ENCODE measurements around the gene TGFBR1. TPM values are rescaled to one million over a fixed set of nuclear protein-coding genes. Genes with fewer than 3 reads are reported as not detected.

TGFBR1 gene
- total and polyA plus RNA-seq, 2 experiments from 2014 or later = 41.7 to 79.4 TPM

DNA sequence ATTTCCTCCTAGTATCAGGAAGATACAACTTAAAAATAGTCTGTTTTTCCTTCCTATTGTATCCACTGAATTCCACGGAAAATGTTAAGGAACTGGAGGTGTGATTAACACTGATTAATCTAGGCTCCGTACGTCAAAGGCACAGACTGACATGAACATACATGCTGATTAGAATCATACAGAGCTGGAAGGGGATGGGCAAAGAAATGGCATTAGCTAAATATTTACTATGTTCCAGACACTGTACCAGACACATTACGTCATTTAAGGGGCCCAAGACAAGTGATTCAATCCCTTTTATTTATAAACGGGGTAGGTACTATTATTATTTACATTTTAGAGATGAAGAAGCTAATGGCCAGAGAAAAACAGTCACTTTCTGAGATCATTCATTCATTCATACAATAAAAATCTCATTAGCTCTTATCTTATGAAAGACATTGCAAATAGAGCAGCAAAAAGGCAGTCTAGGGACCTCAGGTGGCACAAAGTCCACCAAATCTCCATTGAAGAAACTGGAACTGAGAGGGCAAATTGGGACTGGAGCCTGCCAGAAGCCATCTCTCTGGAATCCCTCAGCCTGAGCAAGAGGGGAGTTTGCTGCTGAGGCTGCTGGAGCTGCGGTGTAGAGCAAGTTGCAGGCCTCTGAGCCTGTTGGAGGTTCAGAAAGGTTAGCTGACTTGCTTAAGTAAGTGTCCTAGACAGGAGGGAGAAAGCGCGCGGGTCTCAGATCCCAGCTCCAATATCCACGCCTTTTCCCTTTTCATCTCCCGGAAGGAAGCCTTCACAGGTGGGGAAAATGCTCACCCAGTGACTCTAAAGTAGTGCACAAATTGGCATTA, 1.6 kb upstream of the TGFBR1 start:
- no peaks in the 10 kb centered on the region for H3K9me2 ChIP-seq (replicated peaks; ENCODE audit: insufficient read depth)
- peak overlapping the region; percentile 91 for H3K4me2 ChIP-seq
- peak overlapping the region; percentile 52 for H2AFZ ChIP-seq

DNA sequence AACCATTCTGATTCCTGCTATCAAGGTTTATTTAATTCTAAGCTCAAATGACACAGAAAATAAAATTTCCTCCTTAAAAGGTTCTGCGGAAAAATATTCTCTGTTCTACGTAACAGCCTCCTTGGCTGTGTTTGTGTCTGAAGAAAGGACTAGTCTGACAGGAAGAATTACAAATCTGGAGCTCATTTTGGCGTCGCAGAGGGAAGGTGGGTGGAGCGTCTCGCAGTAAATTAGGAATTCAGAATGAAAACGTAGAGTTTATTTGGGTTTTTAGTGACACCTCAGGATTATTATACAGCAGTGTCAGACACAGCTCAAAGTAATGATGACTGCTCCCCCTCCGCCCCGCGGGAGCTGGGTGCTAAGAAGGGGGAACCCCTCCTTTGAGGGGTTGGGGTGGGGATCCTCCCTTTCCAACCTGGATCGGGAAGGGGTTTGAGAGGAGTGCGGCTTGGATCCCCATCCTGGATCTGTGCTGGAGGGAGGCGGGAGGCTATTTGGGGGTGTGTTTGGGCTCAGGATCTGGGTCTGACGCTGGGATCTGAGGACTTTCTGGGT, 933 bp upstream of the TGFBR1 start:
- H3K36me3 ChIP-seq (replicated peaks; ENCODE audit: insufficient read depth, low read depth) = no peaks in the 10 kb centered on the region
- no peaks in the 10 kb centered on the region for H3K9me2 ChIP-seq (replicated peaks; ENCODE audit: insufficient read depth)
- no peaks in the 10 kb centered on the region for H3K27me3 ChIP-seq
- H3K4me1 ChIP-seq (ENCODE audit: insufficient read depth) = peaks cover 13% of the 10 kb centered on the region
- H3K27ac ChIP-seq = peak overlapping the region; percentile 86
- no peaks in the 10 kb centered on the region for H3K9me3 ChIP-seq (ENCODE audit: low read depth)
- WGBS (ENCODE audit: low lambda C conversion rate, missing lambda C conversion rate) = 14% methylated on average over 14 of the region's 14 CpGs
- H3K79me2 ChIP-seq = peaks cover 36% of the 10 kb centered on the region
- peak; percentile 27 for DNase-seq (ENCODE audit: low spot score)
- peak overlapping the region; percentile 23 for H3K4me3 ChIP-seq
- peaks cover 24% of the 10 kb centered on the region for H4K20me1 ChIP-seq (ENCODE audit: insufficient read depth, poor library complexity, severe bottlenecking)
- H2AFZ ChIP-seq = peak overlapping the region; percentile 52
- peak overlapping the region; percentile 91 for H3K4me2 ChIP-seq
- TF ChIP-seq, protein P1, sequence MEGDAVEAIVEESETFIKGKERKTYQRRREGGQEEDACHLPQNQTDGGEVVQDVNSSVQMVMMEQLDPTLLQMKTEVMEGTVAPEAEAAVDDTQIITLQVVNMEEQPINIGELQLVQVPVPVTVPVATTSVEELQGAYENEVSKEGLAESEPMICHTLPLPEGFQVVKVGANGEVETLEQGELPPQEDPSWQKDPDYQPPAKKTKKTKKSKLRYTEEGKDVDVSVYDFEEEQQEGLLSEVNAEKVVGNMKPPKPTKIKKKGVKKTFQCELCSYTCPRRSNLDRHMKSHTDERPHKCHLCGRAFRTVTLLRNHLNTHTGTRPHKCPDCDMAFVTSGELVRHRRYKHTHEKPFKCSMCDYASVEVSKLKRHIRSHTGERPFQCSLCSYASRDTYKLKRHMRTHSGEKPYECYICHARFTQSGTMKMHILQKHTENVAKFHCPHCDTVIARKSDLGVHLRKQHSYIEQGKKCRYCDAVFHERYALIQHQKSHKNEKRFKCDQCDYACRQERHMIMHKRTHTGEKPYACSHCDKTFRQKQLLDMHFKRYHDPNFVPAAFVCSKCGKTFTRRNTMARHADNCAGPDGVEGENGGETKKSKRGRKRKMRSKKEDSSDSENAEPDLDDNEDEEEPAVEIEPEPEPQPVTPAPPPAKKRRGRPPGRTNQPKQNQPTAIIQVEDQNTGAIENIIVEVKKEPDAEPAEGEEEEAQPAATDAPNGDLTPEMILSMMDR (IDR thresholded peaks at IDR 0.05; ENCODE audit: poor library complexity) = no peak
- TF ChIP-seq EZH2phosphoT487 (IDR thresholded peaks at IDR 0.05; ENCODE audit: low read depth, severe bottlenecking, unreplicated experiment) (no peak), EZH2 (IDR thresholded peaks at IDR 0.05; ENCODE audit: borderline replicate concordance) (no peak)

More for the DNA sequence above, 1.6 kb upstream of the TGFBR1 start:
- TF ChIP-seq EZH2 (IDR thresholded peaks at IDR 0.05; ENCODE audit: borderline replicate concordance) (no peak), EZH2phosphoT487 (IDR thresholded peaks at IDR 0.05; ENCODE audit: low read depth, severe bottlenecking, unreplicated experiment) (no peak)
- TF ChIP-seq, protein P1 (IDR thresholded peaks at IDR 0.05; ENCODE audit: poor library complexity) = no peak
- Histone ChIP-seq H3K79me2 (peaks cover 28% of the 10 kb centered on the region), H3K4me3 (no peak overlapping the region), H3K4me1 (ENCODE audit: insufficient read depth) (peaks cover 13% of the 10 kb centered on the region), H3K27ac (peak overlapping the region; percentile 86), H3K36me3 (replicated peaks; ENCODE audit: insufficient read depth, low read depth) (no peaks in the 10 kb centered on the region), H3K27me3 (no peaks in the 10 kb centered on the region), H3K9me3 (ENCODE audit: low read depth) (no peaks in the 10 kb centered on the region), H4K20me1 (ENCODE audit: insufficient read depth, poor library complexity, severe bottlenecking) (peaks cover 21% of the 10 kb centered on the region)
- DNase-seq (ENCODE audit: low spot score) = peak; percentile 20
- WGBS (ENCODE audit: low lambda C conversion rate, missing lambda C conversion rate) = 54% methylated on average over 11 of the region's 11 CpGs

DNA sequence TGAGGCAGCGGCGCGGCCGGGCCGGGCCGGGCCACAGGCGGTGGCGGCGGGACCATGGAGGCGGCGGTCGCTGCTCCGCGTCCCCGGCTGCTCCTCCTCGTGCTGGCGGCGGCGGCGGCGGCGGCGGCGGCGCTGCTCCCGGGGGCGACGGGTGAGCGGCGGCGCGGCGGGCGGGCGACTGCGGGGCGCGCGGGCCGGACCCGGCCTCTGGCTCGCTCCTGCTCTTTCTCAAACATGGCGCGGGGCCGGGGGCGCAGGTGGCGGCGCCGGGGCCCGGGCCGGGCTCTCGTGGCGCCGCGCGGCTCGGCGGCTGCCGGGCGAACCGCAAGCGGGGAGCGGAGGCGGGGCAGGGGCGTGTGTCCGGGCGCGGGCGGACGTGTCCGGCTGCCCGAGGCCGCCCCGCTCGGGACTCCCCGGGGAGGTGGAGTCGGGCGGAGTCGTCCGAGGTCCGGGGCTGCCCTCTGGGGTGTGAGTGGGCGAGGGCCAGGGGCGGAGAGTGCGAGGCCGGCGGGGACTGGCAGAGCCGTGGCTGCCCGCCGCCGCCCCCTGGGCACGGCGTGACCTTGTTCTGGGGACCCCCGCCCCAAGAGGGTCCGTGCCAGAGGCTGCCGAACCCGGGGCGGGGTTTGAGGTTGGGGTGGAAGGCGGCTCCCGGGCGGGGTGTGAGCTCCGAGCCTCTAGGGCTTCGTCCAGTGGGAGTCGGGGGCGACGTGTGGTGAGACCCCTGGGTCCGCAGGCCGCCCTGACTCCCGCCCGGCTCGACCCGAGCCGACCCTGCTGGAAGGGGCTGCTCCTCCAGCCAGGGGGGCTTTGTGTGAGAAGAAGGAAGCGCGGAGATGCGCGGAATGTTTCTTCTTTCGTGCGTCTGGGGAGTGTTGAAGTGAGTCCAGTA, 485 bp downstream of the TGFBR1 start:
- Histone ChIP-seq H4K20me1 (ENCODE audit: insufficient read depth, poor library complexity, severe bottlenecking) (peaks cover 35% of the 10 kb centered on the region), H3K4me2 (peak overlapping the region; percentile 75), H3K36me3 (replicated peaks; ENCODE audit: insufficient read depth, low read depth) (no peaks in the 10 kb centered on the region), H3K4me1 (ENCODE audit: insufficient read depth) (peaks cover 13% of the 10 kb centered on the region), H3K9me3 (ENCODE audit: low read depth) (no peaks in the 10 kb centered on the region), H3K4me3 (peak overlapping the region; percentile 90), H3K79me2 (peaks cover 50% of the 10 kb centered on the region), H3K27me3 (no peaks in the 10 kb centered on the region), H2AFZ (peak overlapping the region; percentile 47), H3K27ac (peak overlapping the region; percentile 94), H3K9me2 (replicated peaks; ENCODE audit: insufficient read depth) (no peaks in the 10 kb centered on the region)
- peak; percentile 90 for DNase-seq (ENCODE audit: low spot score)
- under 1% methylated on average over 23 of the region's 118 CpGs for WGBS (ENCODE audit: low lambda C conversion rate, missing lambda C conversion rate)
- TF ChIP-seq, protein P1 (IDR thresholded peaks at IDR 0.05; ENCODE audit: poor library complexity) = no peak
- TF ChIP-seq EZH2phosphoT487 (IDR thresholded peaks at IDR 0.05; ENCODE audit: low read depth, severe bottlenecking, unreplicated experiment) = no peak
